HCT116 (cell line): ENCODE measurements around the gene ERC2. TPM values are rescaled to one million over a fixed set of nuclear protein-coding genes. Genes with fewer than 3 reads are reported as not detected.

Experiments
- ATAC-seq: fragments of 200-7000 bp; cut with Tn5 transposase; 2 replicates; pipeline ENCODE4 v1.9.1; 2020; ENCODE audit warnings: mild to moderate bottlenecking, moderate library complexity
- BruUV-seq: library from RNA; stranded (reverse); fragments of 400-500 nt; replicated peaks from 2 replicates; lab custom pipeline; 2021; lab: Mats Ljungman, UMichigan
- CTCF ChIA-PET: fragments of 300-600 bp; sonication (Branson Sonifier 250); formaldehyde crosslinking; loops from one replicate; lab custom pipeline; 2021; ENCODE audit warnings: antibody characterized with exemption; lab: Charles Lee
- POLR2A ChIA-PET: fragments of 300-600, 350-600 bp; sonication (Branson Sonifier 250); formaldehyde crosslinking; loops from one replicate; lab custom pipeline; 2021; ENCODE audit warnings: antibody characterized with exemption; lab: Charles Lee
- RAD21 ChIA-PET, 2 experiments: fragments of 300-600 bp; sonication (Branson Sonifier 250); formaldehyde crosslinking; loops; one replicate each; lab custom pipeline; 2023; ENCODE audit warnings: low total read pairs in 2 of 2; ENCODE audit not compliant: uncharacterized antibody in 2 of 2, unreplicated experiment in 2 of 2, low non-redundant PET in 1 of 2; lab: Charles Lee
- DNase-seq: peaks from one replicate; pipeline ENCODE4 v3.0.0-alpha.2; 2010; ENCODE audit warnings: low read depth, low spot score
- H2AFZ ChIP-seq: fragments of 200-600 bp; shearing (Covaris generic), sonication (generic); 2 replicates; pipeline ENCODE4 v1.6.1; 2017; ENCODE audit warnings: low read depth, mixed run types, mixed read lengths, antibody characterized with exemption, low read length; ENCODE audit not compliant: poor library complexity, severe bottlenecking
- H3K27ac ChIP-seq: 2 replicates; pipeline ENCODE4 v1.5.1; 2012; ENCODE audit warnings: low read depth, low read length
- H3K27me3 ChIP-seq: fragments of 200-600 bp; sonication (generic); 2 replicates; pipeline ENCODE4 v1.6.1; 2016; ENCODE audit warnings: mixed run types, low read length, mixed read lengths; ENCODE audit not compliant: insufficient read depth
- H3K36me3 ChIP-seq, 2 experiments: fragments of 200-500 bp in 1 of 2; fragments of 200-600 bp in 1 of 2; sonication (Bioruptor generic) in 1 of 2; sonication (generic) in 1 of 2; 2 replicates each; pipeline versions ENCODE4 v1.5.1 to v1.6.1; 2014 to 2016; ENCODE audit warnings: low read length in 2 of 2, inconsistent platforms in 1 of 2, mixed read lengths in 1 of 2, mixed run types in 1 of 2; ENCODE audit not compliant: insufficient read depth in 2 of 2, control insufficient read depth in 1 of 2
- H3K4me1 ChIP-seq, 2 experiments: fragments of 200-600 bp in 1 of 2; sonication (generic) in 1 of 2; 2 replicates each; pipeline versions ENCODE4 v1.5.1 to v1.6.1; 2012 to 2017; ENCODE audit warnings: low read length in 2 of 2, inconsistent platforms in 1 of 2, mild to moderate bottlenecking in 1 of 2, mixed read lengths in 1 of 2, mixed run types in 1 of 2, moderate library complexity in 1 of 2; ENCODE audit not compliant: insufficient read depth in 2 of 2, control insufficient read depth in 1 of 2
- H3K4me2 ChIP-seq: fragments of 200-600 bp; sonication (generic); 2 replicates; pipeline ENCODE4 v1.6.1; 2017; ENCODE audit warnings: mixed run types, low read length, mixed read lengths
- H3K4me3 ChIP-seq, 2 experiments: fragments of 200-600 bp in 1 of 2; sonication (generic) in 1 of 2; replicated peaks in 1 of 2; 2 replicates each; pipeline ENCODE4 v1.5.1; 2011 to 2016; ENCODE audit warnings: low read length in 2 of 2, control low read depth in 1 of 2, low read depth in 1 of 2, mild to moderate bottlenecking in 1 of 2, mixed read lengths in 1 of 2, mixed run types in 1 of 2
- H3K79me2 ChIP-seq: fragments of 200-600 bp; sonication (generic); 2 replicates; pipeline ENCODE4 v1.6.1; 2017; ENCODE audit warnings: mild to moderate bottlenecking, mixed run types, low read length, moderate library complexity, mixed read lengths; ENCODE audit not compliant: insufficient read depth
- H3K9ac ChIP-seq: fragments of 200-600 bp; sonication (generic); 2 replicates; pipeline ENCODE4 v1.6.1; 2016; ENCODE audit warnings: low read length, mixed read lengths
- H3K9me2 ChIP-seq: fragments of 200-600 bp; sonication (generic), shearing (Covaris generic); 2 replicates; pipeline ENCODE4 v1.6.1; 2017; ENCODE audit warnings: mixed run types, mild to moderate bottlenecking, moderate library complexity; ENCODE audit not compliant: insufficient read depth
- H3K9me3 ChIP-seq, 2 experiments: fragments of 200-500 bp in 1 of 2; fragments of 200-600 bp in 1 of 2; sonication (Bioruptor generic) in 1 of 2; sonication (generic) in 1 of 2; 2 replicates each; pipeline ENCODE4 v1.6.1; 2014 to 2017; ENCODE audit warnings: low read length in 2 of 2, mixed read lengths in 2 of 2, inconsistent platforms in 1 of 2, low read depth in 1 of 2, mild to moderate bottlenecking in 1 of 2, mixed run types in 1 of 2, moderate library complexity in 1 of 2; ENCODE audit not compliant: control insufficient read depth in 1 of 2, insufficient read depth in 1 of 2
- H4K20me1 ChIP-seq: fragments of 200-600 bp; sonication (generic), shearing (Covaris generic); 2 replicates; pipeline ENCODE4 v1.6.1; 2017; ENCODE audit warnings: mixed run types, mild to moderate bottlenecking, moderate library complexity; ENCODE audit not compliant: insufficient read depth
- CEBPB ChIP-seq: IDR thresholded peaks from 2 replicates; pipeline ENCODE4 v1.6.1; 2012; ENCODE audit warnings: low read depth
- POLR2A ChIP-seq: IDR thresholded peaks from 2 replicates; pipeline ENCODE4 v1.7.0; 2011; ENCODE audit warnings: borderline replicate concordance; ENCODE audit not compliant: insufficient read depth, insufficient read length; ENCODE audit errors: extremely low read depth
- POLR2AphosphoS5 ChIP-seq: IDR thresholded peaks from 2 replicates; pipeline ENCODE4 v1.6.1; 2011; ENCODE audit warnings: mild to moderate bottlenecking, low read depth, low read length, moderate library complexity
- RAD21 ChIP-seq: IDR thresholded peaks from 2 replicates; pipeline ENCODE4 v1.6.1; 2012; ENCODE audit warnings: low read depth, mild to moderate bottlenecking
- SIN3A ChIP-seq: IDR thresholded peaks from 2 replicates; pipeline ENCODE4 v1.6.1; 2012; ENCODE audit warnings: low read depth
- TCF7L2 ChIP-seq: IDR thresholded peaks from 2 replicates; pipeline ENCODE4 v1.7.0; 2011; ENCODE audit warnings: borderline replicate concordance, inconsistent platforms; ENCODE audit not compliant: insufficient read depth, insufficient read length; ENCODE audit errors: extremely low read depth
- ZFX ChIP-seq: fragments of 450-650 bp; IDR thresholded peaks from 2 replicates; pipeline ENCODE4 v1.6.1; 2017
- intact Hi-C: fragments of 100-400 bp; cut with micrococcal nuclease; formaldehyde crosslinking; loops from 2 replicates; pipeline ENCODE4 v1.10.0; 2022
- total RNA-seq: library from RNA; stranded (reverse); gene quantifications from one replicate; pipeline ENCODE4 v1.2.1, GENCODE V29; 2021; ENCODE audit not compliant: unreplicated experiment
- TF ChIP-seq, protein P1 (sequence below): IDR thresholded peaks from 2 replicates; pipeline ENCODE4 v1.6.1; 2012
- TF ChIP-seq, protein P2 (sequence below), 3 experiments: fragments of 200-600 bp in 1 of 3; sonication (generic) in 1 of 3; IDR thresholded peaks in 2 of 3; conservative IDR thresholded peaks in 1 of 3; 2 replicates each; pipeline ENCODE4 v1.5.1; 2012 to 2017; ENCODE audit warnings: low read depth in 2 of 3, low read length in 2 of 3, antibody characterized with exemption in 1 of 3, borderline replicate concordance in 1 of 3, control low read depth in 1 of 3, mild to moderate bottlenecking in 1 of 3, mixed read lengths in 1 of 3, mixed run types in 1 of 3, moderate library complexity in 1 of 3; ENCODE audit not compliant: insufficient read depth in 1 of 3

Gene ERC2
- total RNA-seq, 1 experiment from 2014 or later = not detected

DNA sequence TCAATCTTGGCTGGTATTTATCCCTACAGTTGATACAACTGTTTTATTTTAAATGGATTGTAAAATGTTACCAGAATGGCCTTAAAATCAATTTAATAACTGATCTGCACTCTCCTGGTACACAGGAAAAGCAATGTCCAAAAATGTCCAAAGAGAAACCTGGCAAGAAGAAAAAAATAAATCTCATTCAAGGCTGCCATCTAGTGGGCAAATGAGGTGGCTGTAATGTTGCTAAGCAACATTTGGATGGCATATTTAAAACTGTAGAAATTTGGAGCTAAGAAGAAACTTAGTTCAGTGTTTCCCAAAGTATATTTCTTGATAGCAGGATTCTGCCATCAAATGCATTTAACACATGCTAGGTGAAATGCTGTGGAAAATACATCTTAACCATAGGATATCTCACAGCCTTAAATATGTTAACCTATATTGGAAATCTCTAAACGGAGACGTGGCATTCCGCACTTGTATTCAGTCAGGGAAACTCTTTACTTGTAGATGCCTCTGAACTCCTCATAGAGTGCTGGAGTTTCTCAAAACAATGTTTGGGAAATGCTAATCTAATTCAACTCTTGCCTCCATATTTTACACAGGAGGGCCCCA lies 216.8 kb downstream of the ERC2 start:
- Histone ChIP-seq H3K4me2 (no peak overlapping the region), H3K4me1 (no peaks in the 10 kb centered on the region), H3K36me3 (no peaks in the 10 kb centered on the region), H3K79me2 (no peaks in the 10 kb centered on the region), H3K9ac (no peak overlapping the region)
- peak; percentile 24 for DNase-seq
- TF ChIP-seq ZFX = no peak
- TF ChIP-seq RAD21 = peak; percentile 65
- no peak for TF ChIP-seq POLR2A
- TF ChIP-seq SIN3A = no peak
- TF ChIP-seq, protein P1, sequence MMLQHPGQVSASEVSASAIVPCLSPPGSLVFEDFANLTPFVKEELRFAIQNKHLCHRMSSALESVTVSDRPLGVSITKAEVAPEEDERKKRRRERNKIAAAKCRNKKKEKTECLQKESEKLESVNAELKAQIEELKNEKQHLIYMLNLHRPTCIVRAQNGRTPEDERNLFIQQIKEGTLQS = no peak
- TF ChIP-seq, protein P2, sequence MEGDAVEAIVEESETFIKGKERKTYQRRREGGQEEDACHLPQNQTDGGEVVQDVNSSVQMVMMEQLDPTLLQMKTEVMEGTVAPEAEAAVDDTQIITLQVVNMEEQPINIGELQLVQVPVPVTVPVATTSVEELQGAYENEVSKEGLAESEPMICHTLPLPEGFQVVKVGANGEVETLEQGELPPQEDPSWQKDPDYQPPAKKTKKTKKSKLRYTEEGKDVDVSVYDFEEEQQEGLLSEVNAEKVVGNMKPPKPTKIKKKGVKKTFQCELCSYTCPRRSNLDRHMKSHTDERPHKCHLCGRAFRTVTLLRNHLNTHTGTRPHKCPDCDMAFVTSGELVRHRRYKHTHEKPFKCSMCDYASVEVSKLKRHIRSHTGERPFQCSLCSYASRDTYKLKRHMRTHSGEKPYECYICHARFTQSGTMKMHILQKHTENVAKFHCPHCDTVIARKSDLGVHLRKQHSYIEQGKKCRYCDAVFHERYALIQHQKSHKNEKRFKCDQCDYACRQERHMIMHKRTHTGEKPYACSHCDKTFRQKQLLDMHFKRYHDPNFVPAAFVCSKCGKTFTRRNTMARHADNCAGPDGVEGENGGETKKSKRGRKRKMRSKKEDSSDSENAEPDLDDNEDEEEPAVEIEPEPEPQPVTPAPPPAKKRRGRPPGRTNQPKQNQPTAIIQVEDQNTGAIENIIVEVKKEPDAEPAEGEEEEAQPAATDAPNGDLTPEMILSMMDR (IDR thresholded peaks at IDR 0.05 in 2 of 3, conservative IDR thresholded peaks at IDR 0.05 in 1 of 3; ENCODE audit: borderline replicate concordance in 1 of 3, insufficient read depth in 1 of 3, low read depth in 2 of 3, low read length in 2 of 3) = peak; percentile 30 to 87 (median 70); a peak in 5 of 6 replicates
- TF ChIP-seq, all 23 proteins: peak for 2
- Histone ChIP-seq H3K27ac (no peak overlapping the region), H3K9me2 (no peaks in the 10 kb centered on the region), H3K4me3 (no peak overlapping the region), H4K20me1 (no peaks in the 10 kb centered on the region; the same call in 1 of the 2 replicates), H2AFZ (no peak overlapping the region), H3K27me3 (peaks cover 5% of the 10 kb centered on the region; the same call in 1 of the 2 replicates), H3K9me3 (no peaks in the 10 kb centered on the region)
- RAD21 ChIA-PET = no interaction called here
- no TSS peak for BruUV-seq
- POLR2A ChIA-PET = no interaction called here
- ATAC-seq = peak; percentile 54; the same call in 1 of the 2 replicates
- CTCF ChIA-PET = interaction anchor here (0.6 to 1.3 kb wide), 6 partner anchors 9 to 1823 kb away, joined by 3 to 9 read pairs (median 3); no protein-coding TSS in a partner anchor
- intact Hi-C loops = loop anchor here (1.0 to 5.0 kb wide), 3 partner anchors 1399 to 1823 kb away; no protein-coding TSS in a partner anchor

DNA sequence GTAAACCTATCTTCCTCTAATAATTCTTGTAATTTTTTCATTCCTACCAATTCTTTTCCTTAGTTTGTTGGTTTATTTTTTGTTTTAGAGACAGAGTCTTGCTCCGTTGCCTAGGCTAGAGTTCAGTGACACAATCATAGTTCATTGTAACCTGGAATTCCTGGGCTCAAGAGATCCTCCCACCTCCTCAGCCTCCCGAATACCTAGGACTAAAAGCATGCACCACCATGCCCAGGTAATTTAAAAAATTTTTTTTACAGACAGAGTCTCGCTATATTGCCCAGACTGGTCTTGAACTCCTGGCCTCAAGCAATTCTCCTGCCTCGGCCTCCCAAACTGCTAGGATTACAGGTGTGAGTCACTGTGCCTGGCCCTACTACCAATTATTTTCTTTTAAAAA lies 220.2 kb downstream of the ERC2 start:
- POLR2A ChIA-PET = no interaction called here

More for the DNA sequence above, 220.2 kb downstream of the ERC2 start:
- Histone ChIP-seq H3K9me2 (no peaks in the 10 kb centered on the region), H3K4me3 (no peak overlapping the region), H4K20me1 (no peaks in the 10 kb centered on the region; the same call in 1 of the 2 replicates), H3K4me1 (no peaks in the 10 kb centered on the region), H3K27ac (no peak overlapping the region), H2AFZ (no peak overlapping the region), H3K79me2 (no peaks in the 10 kb centered on the region), H3K9ac (no peak overlapping the region), H3K4me2 (no peak overlapping the region), H3K27me3 (no peaks in the 10 kb centered on the region), H3K36me3 (no peaks in the 10 kb centered on the region), H3K9me3 (no peaks in the 10 kb centered on the region)
- ATAC-seq = no peak
- CTCF ChIA-PET = no interaction called here
- TF ChIP-seq POLR2AphosphoS5 (no peak), CEBPB (no peak), TCF7L2 (no peak), RAD21 (no peak)
- TF ChIP-seq, protein P2 (IDR thresholded peaks at IDR 0.05 in 2 of 3, conservative IDR thresholded peaks at IDR 0.05 in 1 of 3; ENCODE audit: borderline replicate concordance in 1 of 3, insufficient read depth in 1 of 3, low read depth in 2 of 3, low read length in 2 of 3) = no peak
- no TSS peak for BruUV-seq
- intact Hi-C loops = no loop called here
- RAD21 ChIA-PET = no interaction called here
- no peak for DNase-seq
